BE2C (cell line): ENCODE data around the gene CCDC183.

ENCODE experiments used
- DNase-seq: peaks from one replicate; pipeline ENCODE4 v3.0.0-alpha.2; 2020
- H3K27me3 ChIP-seq: fragments of 250-450 bp; sonication (Bioruptor Pico); 2 replicates; pipeline ENCODE4 v1.5.1; 2020; ENCODE audit warnings: mild to moderate bottlenecking
- H3K36me3 ChIP-seq: fragments of 250-450 bp; sonication (Bioruptor Pico); 2 replicates; pipeline ENCODE4 v1.5.1; 2020; ENCODE audit warnings: mild to moderate bottlenecking
- H3K4me1 ChIP-seq: fragments of 250-450 bp; sonication (Bioruptor Pico); 2 replicates; pipeline ENCODE4 v1.5.1; 2020
- H3K4me3 ChIP-seq: 2 replicates; pipeline ENCODE4 v1.5.1; 2011; ENCODE audit warnings: low read depth, low read length
- H3K9me3 ChIP-seq: fragments of 250-450 bp; sonication (Bioruptor Pico); 2 replicates; pipeline ENCODE4 v1.5.1; 2020
- TF ChIP-seq, protein P1 (sequence below): IDR thresholded peaks from 2 replicates; pipeline ENCODE4 v1.5.1; 2012; ENCODE audit warnings: mild to moderate bottlenecking, low read depth, low read length

CCDC183 gene

GRCh38 chr9:136856079-136856476 is 59.9 kb downstream of the CCDC183 start:
- Histone ChIP-seq H3K27me3 (no peaks in the 10 kb centered on the region), H3K4me1 (peaks cover 24% of the 10 kb centered on the region), H3K9me3 (no peaks in the 10 kb centered on the region), H3K4me3 (no peak overlapping the region), H3K36me3 (peaks cover 25% of the 10 kb centered on the region)
- TF ChIP-seq, protein P1, sequence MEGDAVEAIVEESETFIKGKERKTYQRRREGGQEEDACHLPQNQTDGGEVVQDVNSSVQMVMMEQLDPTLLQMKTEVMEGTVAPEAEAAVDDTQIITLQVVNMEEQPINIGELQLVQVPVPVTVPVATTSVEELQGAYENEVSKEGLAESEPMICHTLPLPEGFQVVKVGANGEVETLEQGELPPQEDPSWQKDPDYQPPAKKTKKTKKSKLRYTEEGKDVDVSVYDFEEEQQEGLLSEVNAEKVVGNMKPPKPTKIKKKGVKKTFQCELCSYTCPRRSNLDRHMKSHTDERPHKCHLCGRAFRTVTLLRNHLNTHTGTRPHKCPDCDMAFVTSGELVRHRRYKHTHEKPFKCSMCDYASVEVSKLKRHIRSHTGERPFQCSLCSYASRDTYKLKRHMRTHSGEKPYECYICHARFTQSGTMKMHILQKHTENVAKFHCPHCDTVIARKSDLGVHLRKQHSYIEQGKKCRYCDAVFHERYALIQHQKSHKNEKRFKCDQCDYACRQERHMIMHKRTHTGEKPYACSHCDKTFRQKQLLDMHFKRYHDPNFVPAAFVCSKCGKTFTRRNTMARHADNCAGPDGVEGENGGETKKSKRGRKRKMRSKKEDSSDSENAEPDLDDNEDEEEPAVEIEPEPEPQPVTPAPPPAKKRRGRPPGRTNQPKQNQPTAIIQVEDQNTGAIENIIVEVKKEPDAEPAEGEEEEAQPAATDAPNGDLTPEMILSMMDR, result no peak
- no peak for DNase-seq

DNA sequence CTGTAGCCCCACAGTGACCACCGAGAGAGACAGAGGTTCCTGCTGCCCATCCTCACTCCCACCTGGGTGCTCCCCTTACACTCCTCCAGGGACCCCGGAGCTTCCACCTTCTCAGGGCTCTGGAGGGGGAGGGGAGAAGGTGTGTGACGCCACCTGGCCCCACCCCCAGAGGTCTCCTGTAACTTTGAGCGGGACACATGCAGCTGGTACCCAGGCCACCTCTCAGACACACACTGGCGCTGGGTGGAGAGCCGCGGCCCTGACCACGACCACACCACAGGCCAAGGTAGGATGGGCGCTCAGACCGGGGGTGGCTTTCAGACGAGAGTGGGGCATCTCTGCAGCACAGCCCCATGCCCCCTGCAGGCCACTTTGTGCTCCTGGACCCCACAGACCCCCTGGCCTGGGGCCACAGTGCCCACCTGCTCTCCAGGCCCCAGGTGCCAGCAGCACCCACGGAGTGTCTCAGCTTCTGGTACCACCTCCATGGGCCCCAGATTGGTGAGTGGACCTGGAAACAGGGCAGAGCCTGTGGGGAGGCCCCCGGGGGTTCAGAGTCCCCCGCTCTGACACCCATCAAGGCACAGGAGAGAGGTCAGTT is 60.5 kb downstream of the CCDC183 start:
- peak; percentile 13 for DNase-seq

GRCh38 chr9:136857166-136857565 is 61.0 kb downstream of the CCDC183 start:
- Histone ChIP-seq H3K9me3 (no peaks in the 10 kb centered on the region), H3K36me3 (peaks cover 30% of the 10 kb centered on the region), H3K4me1 (peaks cover 24% of the 10 kb centered on the region), H3K4me3 (no peak overlapping the region), H3K27me3 (no peaks in the 10 kb centered on the region)
- TF ChIP-seq, protein P1, result no peak
- peak; percentile 18 for DNase-seq

More for the DNA sequence above, 60.5 kb downstream of the CCDC183 start:
- Histone ChIP-seq H3K9me3 (no peaks in the 10 kb centered on the region), H3K4me1 (peaks cover 24% of the 10 kb centered on the region), H3K27me3 (no peaks in the 10 kb centered on the region), H3K36me3 (peaks cover 25% of the 10 kb centered on the region), H3K4me3 (no peak overlapping the region)
- TF ChIP-seq, protein P1, result no peak; the same call in 1 of the 2 replicates
